Middle frontal gyrus (tissue), 1 donor: ENCODE measurements around the gene APLP1.
A peak's percentile ranks its signal among the peaks of the same experiment; 100 is the strongest.

Source experiments
- DNase-seq: peaks from one replicate; pipeline ENCODE4 v3.0.0-alpha.2; 2015; ENCODE audit warnings: low spot score; ENCODE audit errors: extremely low spot score

The APLP1 gene

GRCh38 chr19:35852029-35852780, 16.2 kb upstream of the APLP1 start, which contains the start of gene NPHS1:
TSS of gene NPHS1 (minus strand) at chr19:35852504. CDS start at chr19:35851837, 667 bp downstream.
- DNase-seq, result no peak

GRCh38 chr19:35853038-35853756, 15.2 kb upstream of the APLP1 start:
- no peak for DNase-seq

- DNase-seq, result no peak
Observed at GRCh38 chr19:35856546-35857149, 11.7 kb upstream of the APLP1 start, which contains the start of gene KIRREL2. TSS of gene KIRREL2 (plus strand) at chr19:35856911. CDS start at chr19:35857120, 209 bp downstream.

GRCh38 chr19:35858311-35858710, 10.1 kb upstream of the APLP1 start:
- DNase-seq, result no peak

- DNase-seq, result no peak
Observed at GRCh38 chr19:35859414-35859813, 9.0 kb upstream of the APLP1 start.

- DNase-seq, result no peak
Observed at GRCh38 chr19:35860436-35860817, 7.9 kb upstream of the APLP1 start.

- no peak for DNase-seq
Observed at GRCh38 chr19:35860818-35861639, 7.3 kb upstream of the APLP1 start.

GRCh38 chr19:35861640-35862160, 6.7 kb upstream of the APLP1 start:
- DNase-seq, result no peak

- DNase-seq, result no peak
Observed at GRCh38 chr19:35862528-35862927, 5.8 kb upstream of the APLP1 start.

- DNase-seq, result no peak
Observed at GRCh38 chr19:35863018-35863417, 5.4 kb upstream of the APLP1 start.

GRCh38 chr19:35868823-35869326, 501 bp downstream of the APLP1 start:
- no peak for DNase-seq

- peak; percentile 80 for DNase-seq
Observed at GRCh38 chr19:35869327-35870123, 1.2 kb downstream of the APLP1 start.

- peak; percentile 27 for DNase-seq
Observed at GRCh38 chr19:35870124-35870736, 1.9 kb downstream of the APLP1 start.

GRCh38 chr19:35870798-35871197, 2.4 kb downstream of the APLP1 start:
- DNase-seq, result no peak

- DNase-seq, result no peak
Observed at GRCh38 chr19:35871611-35872010, 3.2 kb downstream of the APLP1 start.

- no peak for DNase-seq
Observed at GRCh38 chr19:35872180-35872579, 3.8 kb downstream of the APLP1 start.

GRCh38 chr19:35874392-35874930, 6.1 kb downstream of the APLP1 start:
- no peak for DNase-seq

- no peak for DNase-seq
Observed at GRCh38 chr19:35879068-35879467, 10.7 kb downstream of the APLP1 start.

GRCh38 chr19:35879770-35880317, 11.5 kb downstream of the APLP1 start:
- peak; percentile 34 for DNase-seq
